RPMI8226 (cell line): Measurements from ENCODE around the gene CT47C1.

Experiments
- DNase-seq: peaks from one replicate; pipeline ENCODE4 v3.0.0-alpha.2; 2015

CT47C1 gene

GRCh38 chrX:119075270-119076025 lies 2.7 kb downstream of the CT47C1 start:
- DNase-seq, result no peak

GRCh38 chrX:119082278-119082677 lies 9.5 kb downstream of the CT47C1 start:
- no peak for DNase-seq

DNA sequence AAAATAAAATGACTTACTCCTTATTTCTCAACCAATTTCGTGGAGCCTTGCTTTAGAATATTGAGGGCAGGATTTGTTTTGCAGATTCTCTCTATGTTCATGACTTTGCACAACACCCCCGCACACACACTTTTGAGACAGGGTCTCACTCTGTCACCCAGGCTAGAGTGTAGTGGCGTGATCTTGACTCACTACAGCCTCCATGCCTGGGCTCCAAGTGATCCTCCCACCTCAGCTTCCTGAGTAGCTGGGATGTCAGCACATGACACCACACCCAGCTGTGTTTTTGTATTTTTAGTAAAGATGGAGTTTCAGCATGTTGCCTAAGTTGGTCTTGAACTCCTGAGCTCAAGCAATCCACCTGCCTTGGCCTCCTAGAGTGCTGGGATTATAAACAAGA lies 12.0 kb downstream of the CT47C1 start:
- DNase-seq, result no peak

GRCh38 chrX:119087121-119087520 lies 14.3 kb downstream of the CT47C1 start:
- no peak for DNase-seq

DNA sequence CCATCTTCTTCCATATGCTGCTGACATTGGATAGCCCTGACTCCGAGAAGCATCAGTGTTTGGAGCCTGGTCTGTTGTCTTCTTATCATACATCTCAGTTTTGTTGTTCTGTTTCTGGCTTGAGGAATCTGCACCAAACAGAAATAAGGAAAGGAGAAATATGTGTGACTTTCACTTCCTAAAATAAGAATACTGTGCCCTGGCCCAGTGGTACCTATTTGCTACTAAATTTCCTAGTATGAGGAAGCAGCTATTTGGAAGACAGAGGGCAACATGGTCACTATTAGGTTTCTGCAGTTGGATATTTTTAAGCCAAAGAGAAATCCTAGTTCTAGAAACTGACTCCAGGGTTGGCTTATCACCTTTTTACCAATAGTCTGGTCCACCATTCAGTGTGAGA lies 16.8 kb downstream of the CT47C1 start:
- DNase-seq, result no peak

DNA sequence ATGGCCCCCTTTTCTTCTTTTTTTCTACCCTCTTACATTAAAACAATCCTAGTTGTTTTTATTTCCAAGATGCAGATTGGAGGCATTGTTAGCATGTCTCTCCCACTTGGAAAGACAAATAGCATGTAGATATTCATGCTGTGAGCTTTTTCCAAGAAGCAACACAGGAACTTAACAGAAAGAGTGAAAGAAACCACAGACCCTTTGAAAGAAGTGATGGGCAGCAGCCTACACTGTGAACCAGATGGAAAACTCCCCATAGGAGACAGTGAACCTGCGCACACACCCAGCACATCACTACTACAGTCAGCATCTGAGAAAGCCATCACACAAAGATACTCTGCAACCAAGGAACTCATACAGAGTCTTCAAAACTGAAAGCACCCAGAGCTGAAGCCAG lies 17.8 kb downstream of the CT47C1 start:
- no peak for DNase-seq

- DNase-seq, result no peak
Measured at GRCh38 chrX:119093991-119094735, 21.4 kb downstream of the CT47C1 start.

DNA sequence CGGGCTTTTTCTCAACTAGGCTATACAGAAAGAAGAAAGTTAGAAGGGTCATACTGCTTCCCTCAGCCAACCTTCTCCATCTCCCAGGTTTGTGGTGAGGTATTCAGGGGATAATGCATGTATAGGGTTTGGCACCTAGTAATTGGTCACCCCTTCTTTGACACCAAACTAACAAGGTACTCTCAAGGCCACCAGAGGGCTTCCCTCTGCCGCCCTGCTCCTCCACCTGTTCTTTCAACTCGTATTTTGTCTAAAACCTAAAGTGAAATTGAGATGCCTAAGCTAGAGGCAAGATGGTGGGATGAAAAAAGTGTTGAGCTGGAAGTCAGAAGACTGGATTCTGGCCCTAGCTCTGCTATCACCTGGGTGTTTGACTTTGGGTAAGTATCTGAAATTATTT lies 22.0 kb downstream of the CT47C1 start:
- no peak for DNase-seq

DNA sequence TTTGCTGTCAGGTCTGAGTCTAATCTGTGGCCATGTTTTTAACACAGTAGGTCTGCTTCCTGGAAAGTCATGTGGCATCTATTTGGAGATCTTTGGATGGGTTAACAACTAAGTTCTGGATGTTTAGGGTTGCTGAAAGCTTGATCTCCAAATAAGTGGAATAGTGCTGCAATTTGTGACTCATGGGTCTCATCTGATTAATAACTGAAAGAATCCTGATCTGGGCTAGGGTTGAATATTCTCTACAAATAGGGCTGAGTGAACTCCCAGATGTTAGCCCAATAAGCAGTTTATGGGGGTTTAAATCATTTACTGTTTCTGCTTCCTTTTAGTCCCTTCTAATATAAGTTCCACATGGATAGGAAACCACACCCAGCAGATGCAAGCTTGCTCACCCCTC lies 23.1 kb downstream of the CT47C1 start:
- DNase-seq, result no peak

- no peak for DNase-seq
Measured at GRCh38 chrX:119101168-119101567, 28.4 kb downstream of the CT47C1 start.

- no peak for DNase-seq
Measured at GRCh38 chrX:119105826-119106225, 33.0 kb downstream of the CT47C1 start.

DNA sequence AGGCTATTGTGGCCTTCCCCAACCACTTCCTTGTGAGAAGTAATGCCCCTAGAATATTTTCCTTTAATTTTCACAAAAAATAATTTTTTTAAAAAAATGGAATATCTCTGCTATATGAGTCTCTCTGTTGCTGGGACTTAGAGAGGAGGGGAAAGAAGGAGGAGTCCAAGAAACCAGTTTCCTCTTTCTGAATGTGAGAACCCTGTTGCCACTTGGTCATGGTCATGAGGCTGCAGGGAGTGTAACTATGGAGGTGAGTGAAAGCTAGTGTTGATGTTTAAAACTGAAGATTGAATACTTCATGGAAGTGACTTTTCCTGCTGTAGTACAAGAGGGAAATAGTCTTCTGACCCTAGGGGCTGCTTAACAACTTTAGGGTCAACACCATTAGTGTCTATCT lies 34.4 kb downstream of the CT47C1 start:
- no peak for DNase-seq

DNA sequence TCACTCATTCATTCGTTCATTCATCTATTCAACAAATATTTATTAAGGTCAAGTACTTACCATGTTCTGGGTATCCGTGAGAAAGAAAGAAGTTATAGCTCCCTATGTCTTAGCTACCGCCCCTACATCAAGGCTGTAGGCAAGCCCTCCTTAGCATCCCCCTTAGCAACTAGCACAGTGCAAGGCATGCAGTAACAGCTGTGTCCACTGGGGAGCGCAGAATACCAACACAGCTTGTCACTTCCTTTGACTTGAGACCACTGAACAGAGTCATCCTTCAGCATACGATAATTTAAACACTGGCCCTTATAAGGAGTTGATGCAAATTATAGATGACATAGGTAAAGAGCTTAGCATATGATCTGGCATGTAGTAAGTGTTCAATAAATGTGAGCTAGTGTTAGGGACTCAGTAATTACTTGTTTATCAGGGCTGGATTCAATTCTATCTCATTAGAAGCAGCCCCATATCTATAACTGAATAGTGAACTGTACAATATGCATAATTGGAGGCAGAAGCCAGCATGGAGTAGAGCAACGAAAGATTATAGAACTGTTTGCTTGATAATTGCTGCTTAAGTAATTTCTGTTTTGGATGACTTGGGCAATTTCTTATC lies 46.1 kb downstream of the CT47C1 start:
- DNase-seq, result peak; percentile 37

- no peak for DNase-seq
Measured at GRCh38 chrX:119121341-119121740, 48.5 kb downstream of the CT47C1 start.
